Upper lobe of left lung (tissue), 4 donors: Measurements from ENCODE around the gene ARHGAP45.

Source experiments
- CTCF ChIP-seq, 6 experiments: fragments of 450-650 bp in 4 of 6; fragments of 200-600 bp in 2 of 6; sonication (generic) in 2 of 6; IDR thresholded peaks; one replicate each; pipeline ENCODE4 v1.5.1; 2016 to 2019; ENCODE audit warnings: antibody characterized with exemption in 6 of 6
- EP300 ChIP-seq, 4 donors: sonication (generic); formaldehyde crosslinking; IDR thresholded peaks; one replicate each; pipeline ENCODE4 v1.5.1; 2017; ENCODE audit warnings: antibody characterized with exemption in 4 of 4, control low read depth in 2 of 4
- POLR2A ChIP-seq, 4 donors: fragments of 450-650 bp; IDR thresholded peaks; one replicate each; pipeline ENCODE4 v1.5.1; 2016 to 2017; ENCODE audit warnings: antibody characterized with exemption in 4 of 4, mild to moderate bottlenecking in 2 of 4
- POLR2AphosphoS5 ChIP-seq, 2 donors: sonication (generic); formaldehyde crosslinking; IDR thresholded peaks; one replicate each; pipeline ENCODE4 v1.5.1; 2017; ENCODE audit warnings: antibody characterized with exemption in 2 of 2

GRCh38 chr19:1070931-1071791 lies 4.2 kb downstream of the ARHGAP45 start:
- TF ChIP-seq EP300 (IDR thresholded peaks at IDR 0.05) (no peak), CTCF (IDR thresholded peaks at IDR 0.05) (no peak), POLR2AphosphoS5 (IDR thresholded peaks at IDR 0.05) (no peak), POLR2A (IDR thresholded peaks at IDR 0.05) (no peak)
